ENCODE measurements around the gene PHB1.
A peak's percentile ranks its signal among the peaks of the same experiment; 100 is the strongest.
"Not testable (repeated sequence)": the region's sequence is repeated elsewhere in the genome, so short reads cannot be mapped to it uniquely, and the experiment has no call there.

The PHB1 gene

DNA sequence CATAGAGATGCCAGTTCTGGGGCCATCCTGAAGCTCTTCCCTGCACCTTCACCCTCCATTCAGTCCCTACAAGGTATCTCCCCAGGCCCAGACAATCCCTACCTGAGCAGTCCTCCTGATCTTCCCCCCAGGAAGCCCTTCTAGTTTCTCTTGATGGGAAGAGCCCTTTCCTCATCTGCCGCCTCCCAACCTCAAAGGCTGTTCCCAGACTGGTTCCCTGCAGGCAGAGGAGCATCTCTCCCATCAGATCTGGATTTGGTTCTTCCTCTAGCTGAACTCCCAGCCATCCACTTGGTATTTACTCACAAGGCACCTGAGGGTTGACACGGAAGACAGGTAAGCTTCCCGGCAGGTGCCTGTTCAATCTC, 24.6 kb upstream of the PHB1 start:
- no peak for DNase-seq

GRCh38 chr17:49438436-49439278, 24.0 kb upstream of the PHB1 start:
- DNase-seq, result no peak

GRCh38 chr17:49437696-49438435, 23.2 kb upstream of the PHB1 start:
- DNase-seq, result no peak

DNA sequence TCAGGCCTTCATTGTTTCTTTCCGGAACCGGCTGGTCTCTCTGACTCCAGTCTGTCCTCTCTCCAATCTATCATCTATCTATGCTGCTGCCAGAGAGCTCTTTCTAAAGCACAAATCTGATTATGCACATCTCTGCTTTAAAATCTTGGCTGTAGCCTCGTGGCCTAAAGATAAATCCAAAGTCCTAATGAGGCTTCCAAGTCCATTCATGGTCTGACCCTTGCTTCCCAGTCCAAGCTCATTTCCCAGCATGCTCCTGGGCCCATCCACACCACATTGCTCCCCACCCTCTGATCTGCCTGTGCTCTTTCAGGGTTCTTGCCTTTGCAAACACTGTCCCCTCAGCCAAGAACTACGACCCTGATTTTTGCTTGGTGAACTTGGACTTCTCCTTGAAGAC, 21.5 kb upstream of the PHB1 start:
- DNase-seq, result no peak

GRCh38 chr17:49435671-49436029, 21.0 kb upstream of the PHB1 start:
- DNase-seq, result no peak

GRCh38 chr17:49434821-49435670, 20.4 kb upstream of the PHB1 start:
- DNase-seq, result peak in 1 of 2 donors; percentile 2

- DNase-seq, result no peak
Measured at GRCh38 chr17:49433000-49433694, 18.5 kb upstream of the PHB1 start.

DNA sequence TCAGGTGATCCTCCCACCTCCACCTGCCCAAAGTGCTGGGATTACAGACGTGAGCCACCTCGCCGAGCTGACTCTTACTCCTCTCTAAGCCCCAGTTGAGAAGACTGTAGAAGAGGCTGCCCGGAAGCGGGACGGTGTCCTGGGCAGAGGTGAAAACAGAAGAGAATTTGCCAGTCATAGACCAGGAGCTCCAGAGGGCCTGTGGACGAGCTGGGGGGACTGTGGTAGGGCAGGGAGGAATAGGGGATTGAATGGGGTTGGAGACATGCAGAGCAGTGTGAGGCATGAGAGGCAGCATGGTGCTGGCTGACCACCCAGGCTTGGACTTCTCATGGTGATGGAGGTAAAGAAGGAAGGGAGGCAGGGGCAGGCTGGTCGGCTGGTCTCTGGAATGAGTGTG, 17.1 kb upstream of the PHB1 start:
- no peak for DNase-seq

DNA sequence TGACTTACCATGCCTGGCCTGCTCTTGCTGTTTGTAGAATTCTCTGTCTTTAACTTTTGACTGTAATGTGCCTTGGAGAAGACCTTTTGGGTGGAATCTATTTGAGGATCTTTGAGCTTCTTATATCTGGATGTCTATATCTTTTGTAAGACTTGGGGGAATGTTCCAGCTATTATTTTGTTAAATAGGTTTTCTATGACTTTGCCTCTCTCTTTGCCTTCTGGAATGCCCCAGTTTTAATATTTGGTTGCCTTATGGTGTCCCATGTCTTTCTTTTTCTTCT, 10.3 kb upstream of the PHB1 start:
- DNase-seq, result no peak

DNA sequence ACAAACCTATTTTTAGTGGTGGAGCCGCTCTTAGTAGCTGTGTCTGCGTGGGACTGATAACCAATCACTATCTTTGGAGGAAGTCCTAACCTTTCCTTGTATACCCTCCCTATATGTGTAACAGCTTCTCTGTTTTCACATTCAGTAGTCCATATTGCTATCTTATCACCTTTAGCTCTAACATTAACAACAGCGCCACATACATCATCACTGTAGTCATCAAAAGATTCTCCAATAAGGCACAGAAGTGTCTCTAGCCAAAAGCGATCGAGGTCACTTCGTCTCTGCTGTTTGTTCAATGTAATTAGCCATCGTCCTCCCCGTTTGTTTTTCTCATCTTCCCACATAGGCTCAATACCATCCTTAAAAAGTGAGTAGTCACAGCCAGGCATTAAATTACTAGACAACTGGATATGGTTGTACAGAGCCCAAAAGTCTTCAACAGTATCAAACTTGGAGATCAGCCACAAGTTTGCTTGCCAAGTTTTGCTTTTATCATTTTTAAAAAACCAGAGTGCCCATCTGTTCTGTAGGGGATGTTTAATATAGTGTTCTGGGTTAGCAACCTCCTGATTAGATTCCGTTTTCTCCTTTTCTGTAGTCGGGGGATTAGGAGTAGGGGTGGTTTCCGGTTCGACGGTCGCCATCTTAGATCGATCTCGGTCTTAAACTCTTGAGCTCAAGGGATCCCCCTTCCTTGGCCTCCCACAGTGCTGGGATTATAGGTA, 9.8 kb upstream of the PHB1 start:
- not testable (repeated sequence) for DNase-seq

DNA sequence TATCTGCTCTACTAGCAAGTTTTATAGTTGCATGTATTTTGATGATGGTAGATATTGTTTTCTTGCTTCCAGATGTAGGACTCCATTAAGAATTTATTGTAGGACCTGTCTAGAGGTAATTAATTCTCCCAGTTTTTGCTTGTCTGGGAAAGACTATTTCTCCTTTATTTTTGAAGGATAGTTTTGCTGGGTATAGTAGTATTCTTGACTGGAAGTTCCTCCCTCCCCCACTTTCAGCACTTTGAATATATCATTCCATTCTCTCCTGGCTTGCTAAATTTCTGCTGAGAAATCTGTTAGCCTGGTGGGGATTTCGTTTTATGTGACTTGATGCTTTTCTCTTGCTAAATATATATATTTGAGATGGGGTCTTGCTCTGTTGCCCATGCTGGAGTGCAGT, 8.0 kb upstream of the PHB1 start:
- DNase-seq, result no peak

DNA sequence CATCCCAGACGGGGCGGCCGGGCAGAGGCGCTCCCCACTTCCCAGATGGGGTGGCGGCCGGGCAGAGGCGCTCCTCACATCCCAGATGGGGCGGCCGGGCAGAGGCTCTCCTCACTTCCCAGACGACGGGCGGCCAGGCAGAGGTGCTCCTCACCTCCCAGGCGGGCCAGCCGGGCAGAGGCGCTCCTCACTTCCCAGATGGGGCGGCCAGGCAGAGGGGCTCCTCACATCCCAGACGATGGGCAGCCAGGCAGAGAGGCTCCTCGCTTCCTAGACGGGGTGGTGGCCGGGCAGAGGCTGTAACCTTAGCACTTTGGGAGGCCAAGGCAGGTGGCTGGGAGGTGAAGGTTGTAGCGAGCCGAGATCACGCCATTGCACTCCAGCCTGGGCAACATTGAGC, 5.1 kb upstream of the PHB1 start:
- DNase-seq, result not testable (repeated sequence)

GRCh38 chr17:49418754-49419740, 4.4 kb upstream of the PHB1 start:
- DNase-seq, result not testable (repeated sequence)

DNA sequence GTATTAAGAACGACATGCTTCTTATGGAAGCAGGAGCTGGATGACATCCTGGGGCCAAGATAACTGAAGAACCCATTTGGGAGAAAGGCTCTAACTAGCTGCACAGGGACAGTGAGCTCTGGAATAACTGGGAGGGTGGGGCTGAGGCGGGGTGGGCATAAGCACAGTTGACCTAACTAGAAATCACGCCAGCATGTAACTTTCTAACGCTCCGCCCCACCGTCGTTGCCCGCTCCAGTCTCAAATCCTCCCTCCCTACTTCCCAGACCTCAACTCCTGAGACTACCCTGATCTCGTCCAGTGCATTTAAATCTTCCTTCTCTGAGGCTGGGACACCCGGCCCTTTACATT, 436 bp downstream of the PHB1 start:
- no peak for DNase-seq

DNA sequence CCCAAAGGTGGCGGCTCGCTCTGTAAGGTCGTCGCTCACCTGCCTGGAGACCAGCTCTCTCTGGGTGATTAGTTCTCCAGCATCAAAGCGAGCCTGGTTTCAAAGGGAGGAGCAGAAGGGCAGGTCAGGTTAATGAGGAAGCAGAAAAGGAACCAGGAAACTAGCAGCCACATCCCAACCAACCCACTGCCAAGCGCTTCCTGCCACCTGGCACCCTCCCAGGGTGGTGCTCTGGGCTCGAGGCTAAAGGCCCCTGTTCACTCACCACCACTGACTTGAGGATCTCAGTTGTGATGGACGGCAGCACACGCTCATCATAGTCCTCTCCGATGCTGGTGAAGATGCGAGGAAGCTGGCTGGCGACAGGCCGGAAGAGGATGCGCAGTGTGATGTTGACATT, 5.6 kb downstream of the PHB1 start:
- no peak for DNase-seq

DNA sequence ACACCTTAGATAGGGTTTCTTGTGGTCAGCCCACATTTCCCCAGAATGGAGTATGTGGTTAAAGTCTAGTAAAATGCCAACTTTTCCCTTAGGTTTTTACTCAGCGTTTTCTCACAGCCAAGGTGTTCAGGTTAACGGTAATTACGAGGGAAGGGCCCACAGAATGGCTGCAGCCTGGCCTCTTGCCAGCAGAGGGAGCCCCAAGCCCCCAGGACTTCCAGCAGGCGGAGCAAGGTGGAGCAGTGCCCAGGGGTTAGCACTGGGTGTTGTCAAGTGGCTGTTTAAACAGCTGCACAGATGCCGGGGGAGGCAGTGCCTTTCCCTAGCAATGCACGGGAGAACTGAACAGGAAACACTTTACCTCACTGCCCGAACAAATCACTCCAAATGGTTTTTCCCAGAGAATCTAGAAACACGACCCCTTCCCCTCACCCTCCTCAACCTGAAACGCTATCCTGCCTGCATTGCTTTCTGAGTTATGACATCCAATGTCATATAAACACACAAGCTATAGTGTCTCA, 6.6 kb downstream of the PHB1 start:
- DNase-seq, result peak; percentile 25 to 65

DNA sequence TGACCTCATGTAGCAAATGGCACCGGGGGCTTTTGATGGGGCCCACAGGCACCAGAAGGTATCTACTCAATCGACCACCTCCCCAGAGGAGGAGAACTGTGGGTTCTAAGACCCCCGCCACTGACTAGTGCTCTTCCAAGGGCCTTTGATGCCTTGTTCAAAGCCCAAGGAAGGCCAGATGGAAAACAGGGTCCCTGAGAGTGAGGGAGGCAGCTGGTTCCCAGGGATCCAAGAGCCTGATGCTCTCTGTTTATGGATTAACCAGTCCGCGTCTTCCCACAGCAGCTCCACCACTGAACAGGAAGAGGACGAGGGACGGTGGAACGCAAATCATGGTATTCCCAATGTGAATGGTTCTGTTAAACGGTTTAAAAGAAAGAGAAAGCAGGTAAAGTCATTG, 7.6 kb downstream of the PHB1 start:
- DNase-seq, result no peak

- no peak for DNase-seq
Measured at GRCh38 chr17:49406421-49407061, 8.1 kb downstream of the PHB1 start.

DNA sequence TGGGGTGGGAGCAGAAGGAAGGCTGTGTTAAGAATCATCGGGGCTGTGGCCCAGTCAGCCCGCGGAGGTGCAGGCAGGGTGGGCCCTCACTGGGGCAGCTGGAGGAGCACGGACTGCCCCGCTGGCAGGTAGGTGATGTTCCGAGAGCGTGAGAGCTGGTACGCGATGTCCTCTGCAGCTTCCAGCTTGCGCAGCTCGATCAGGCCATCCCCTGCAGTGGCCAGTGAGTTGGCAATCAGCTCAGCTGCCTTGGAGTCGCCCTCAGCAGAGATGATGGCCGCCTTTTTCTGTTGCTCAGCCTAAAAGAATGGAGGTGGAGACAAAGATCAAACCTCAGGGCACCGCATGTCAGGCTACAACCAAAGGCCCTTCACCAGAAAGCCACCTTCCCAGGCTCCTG, 9.8 kb downstream of the PHB1 start:
- DNase-seq, result no peak

DNA sequence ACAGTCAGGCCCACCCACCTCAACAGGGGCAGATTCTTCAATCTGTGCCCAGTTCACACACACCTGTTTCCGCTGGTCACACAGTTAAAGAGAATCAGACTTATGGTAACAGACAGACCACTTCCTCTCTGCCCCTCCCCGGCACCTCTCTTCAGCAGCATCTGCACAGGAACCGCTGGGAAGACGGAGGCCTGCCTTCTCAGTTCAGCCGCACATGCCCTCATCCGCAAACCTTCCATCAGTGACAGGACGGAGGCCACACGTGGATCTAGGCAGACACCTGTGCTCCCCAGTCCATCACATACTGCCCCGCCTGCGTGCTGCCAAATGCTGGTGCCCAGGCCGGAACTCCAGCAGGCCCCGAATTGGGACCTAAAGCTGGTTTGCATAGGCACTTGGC, 10.3 kb downstream of the PHB1 start:
- peak in 1 of 2 donors; percentile 72 for DNase-seq

All from bone marrow (tissue), 2 donors.